ENCODE measurements around the gene CNTN2. TPM values are rescaled to one million over a fixed set of nuclear protein-coding genes. Genes with fewer than 3 reads are reported as not detected.

The CNTN2 gene
- total and polyA plus RNA-seq, 2 experiments from 2014 or later: 9.7 TPM; not detected in 1

- Histone ChIP-seq H3K9me3 (ENCODE audit: low read depth) (no peaks in the 10 kb centered on the region), H3K4me2 (no peak overlapping the region), H3K27ac (no peak overlapping the region), H3K4me3 (no peak overlapping the region), H3K4me1 (ENCODE audit: insufficient read depth) (no peaks in the 10 kb centered on the region), H2AFZ (no peak overlapping the region), H3K36me3 (replicated peaks; ENCODE audit: insufficient read depth, low read depth) (no peaks in the 10 kb centered on the region), H3K9me2 (replicated peaks; ENCODE audit: insufficient read depth) (no peaks in the 10 kb centered on the region), H3K27me3 (no peaks in the 10 kb centered on the region), H4K20me1 (ENCODE audit: insufficient read depth, poor library complexity, severe bottlenecking) (no peaks in the 10 kb centered on the region), H3K79me2 (peaks cover 6% of the 10 kb centered on the region)
- TF ChIP-seq EZH2phosphoT487 (IDR thresholded peaks at IDR 0.05; ENCODE audit: low read depth, severe bottlenecking, unreplicated experiment): no peak
- no peak for DNase-seq (ENCODE audit: low spot score)
- 90% methylated on average over 5 of the region's 5 CpGs for WGBS (ENCODE audit: low lambda C conversion rate, missing lambda C conversion rate)
These were observed 66.7 kb downstream of the CNTN2 start for GRCh38 chr1:205109711-205110110.

GRCh38 chr1:205111354-205111753 lies 68.3 kb downstream of the CNTN2 start:
- H3K4me2 ChIP-seq: no peak overlapping the region
- H3K9me2 ChIP-seq (replicated peaks; ENCODE audit: insufficient read depth): no peaks in the 10 kb centered on the region
- H3K36me3 ChIP-seq (replicated peaks; ENCODE audit: insufficient read depth, low read depth): no peaks in the 10 kb centered on the region
- H4K20me1 ChIP-seq (ENCODE audit: insufficient read depth, poor library complexity, severe bottlenecking): no peaks in the 10 kb centered on the region
- H3K4me3 ChIP-seq: no peak overlapping the region
- H3K79me2 ChIP-seq: peaks cover 12% of the 10 kb centered on the region
- H3K9me3 ChIP-seq (ENCODE audit: low read depth): no peaks in the 10 kb centered on the region
- no peaks in the 10 kb centered on the region for H3K27me3 ChIP-seq
- no peak for TF ChIP-seq EZH2 (IDR thresholded peaks at IDR 0.05; ENCODE audit: borderline replicate concordance)
- TF ChIP-seq EZH2phosphoT487 (IDR thresholded peaks at IDR 0.05; ENCODE audit: low read depth, severe bottlenecking, unreplicated experiment): no peak
- TF ChIP-seq CTCF (IDR thresholded peaks at IDR 0.05; ENCODE audit: poor library complexity): no peak
- H3K27ac ChIP-seq: no peak overlapping the region
- DNase-seq (ENCODE audit: low spot score): no peak
- H3K4me1 ChIP-seq (ENCODE audit: insufficient read depth): no peaks in the 10 kb centered on the region
- H2AFZ ChIP-seq: no peak overlapping the region

- Histone ChIP-seq H3K27ac (no peak overlapping the region), H3K36me3 (replicated peaks; ENCODE audit: insufficient read depth, low read depth) (no peaks in the 10 kb centered on the region), H3K4me2 (no peak overlapping the region), H3K4me3 (no peak overlapping the region), H3K27me3 (no peaks in the 10 kb centered on the region), H4K20me1 (ENCODE audit: insufficient read depth, poor library complexity, severe bottlenecking) (no peaks in the 10 kb centered on the region), H3K9me3 (ENCODE audit: low read depth) (no peaks in the 10 kb centered on the region), H3K9me2 (replicated peaks; ENCODE audit: insufficient read depth) (no peaks in the 10 kb centered on the region), H2AFZ (no peak overlapping the region), H3K79me2 (peaks cover 56% of the 10 kb centered on the region), H3K4me1 (ENCODE audit: insufficient read depth) (peaks cover 15% of the 10 kb centered on the region)
- WGBS (ENCODE audit: low lambda C conversion rate, missing lambda C conversion rate): 96% methylated on average over 2 of the region's 2 CpGs
- no peak for DNase-seq (ENCODE audit: low spot score)
- TF ChIP-seq EZH2phosphoT487 (IDR thresholded peaks at IDR 0.05; ENCODE audit: low read depth, severe bottlenecking, unreplicated experiment) (no peak), EZH2 (IDR thresholded peaks at IDR 0.05; ENCODE audit: borderline replicate concordance) (no peak), CTCF (IDR thresholded peaks at IDR 0.05; ENCODE audit: poor library complexity) (no peak)
These were observed 75.7 kb downstream of the CNTN2 start for GRCh38 chr1:205118752-205119151.

GRCh38 chr1:205121660-205122488 lies 78.9 kb downstream of the CNTN2 start, which contains the start of gene RBBP5:
TSS of gene RBBP5 (minus strand) at chr1:205121978. CDS start at chr1:205121873, 105 bp downstream.
- no peaks in the 10 kb centered on the region for H3K27me3 ChIP-seq
- no peaks in the 10 kb centered on the region for H3K9me3 ChIP-seq (ENCODE audit: low read depth)
- H3K4me2 ChIP-seq: peak within 1 kb of the TSS; percentile 94
- DNase-seq (ENCODE audit: low spot score): peak; percentile 96
- peaks cover 15% of the 10 kb centered on the region for H3K4me1 ChIP-seq (ENCODE audit: insufficient read depth)
- no peak for TF ChIP-seq EZH2phosphoT487 (IDR thresholded peaks at IDR 0.05; ENCODE audit: low read depth, severe bottlenecking, unreplicated experiment)
- TF ChIP-seq CTCF (IDR thresholded peaks at IDR 0.05; ENCODE audit: poor library complexity): peak; percentile 79
- TF ChIP-seq EZH2 (IDR thresholded peaks at IDR 0.05; ENCODE audit: borderline replicate concordance): no peak
- no peaks in the 10 kb centered on the region for H4K20me1 ChIP-seq (ENCODE audit: insufficient read depth, poor library complexity, severe bottlenecking)
- peaks cover 40% of the 10 kb centered on the region for H3K79me2 ChIP-seq
- H3K36me3 ChIP-seq (replicated peaks; ENCODE audit: insufficient read depth, low read depth): no peaks in the 10 kb centered on the region
- H3K27ac ChIP-seq: peak within 1 kb of the TSS; percentile 87
- WGBS (ENCODE audit: low lambda C conversion rate, missing lambda C conversion rate): 1% methylated on average over 46 of the region's 46 CpGs
- peak within 1 kb of the TSS; percentile 80 for H2AFZ ChIP-seq
- no peaks in the 10 kb centered on the region for H3K9me2 ChIP-seq (replicated peaks; ENCODE audit: insufficient read depth)
- peak within 1 kb of the TSS; percentile 40 for H3K4me3 ChIP-seq
